ENCODE data around the gene TFG.

Gene TFG

DNA sequence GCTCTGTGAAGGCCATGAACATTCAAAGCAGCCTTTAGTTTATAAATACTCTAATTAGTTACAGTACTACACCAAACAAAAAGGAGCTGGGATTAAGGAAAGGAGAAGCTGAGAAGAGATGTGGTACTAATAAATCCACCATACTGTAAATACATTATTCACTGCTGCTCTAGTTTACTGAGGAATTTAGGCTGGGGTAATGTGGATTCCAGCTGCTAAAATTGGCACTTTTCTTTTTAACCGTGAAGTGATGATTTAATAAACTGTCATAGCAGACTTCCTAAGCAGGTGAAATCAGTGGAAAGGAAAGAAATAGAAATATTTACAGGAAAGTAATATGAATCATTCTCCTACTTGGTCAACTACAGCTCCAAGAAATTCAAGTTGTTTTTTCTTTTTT lies 88.7 kb downstream of the TFG start:
- no peak for DNase-seq (ENCODE audit: low spot score)

All from D341Med (cell line).